Measurements from ENCODE around the gene NR2E1.

The NR2E1 gene

GRCh38 chr6:108168090-108168463 lies 2.3 kb downstream of the NR2E1 start:
- ChIA-PET POLR2A (no interaction called here), CTCF (interaction anchor here (0.7 kb wide), 1 partner anchor 41 kb away, joined by 3 read pairs; no protein-coding TSS in a partner anchor)
- Histone ChIP-seq H3K9me3 (ENCODE audit: control insufficient read depth, insufficient read depth, low read depth, low read length) (no peaks in the 10 kb centered on the region), H3K36me3 (ENCODE audit: control insufficient read depth in 2 of 2, insufficient read depth in 1 of 2, low read length in 2 of 2) (no peaks in the 10 kb centered on the region), H3K4me3 (ENCODE audit: low read depth, low read length) (no peak overlapping the region), H3K4me1 (ENCODE audit: control insufficient read depth, insufficient read depth, low read length) (no peaks in the 10 kb centered on the region), H3K27ac (ENCODE audit: extremely low read depth, low read depth, low read length) (no peak overlapping the region)
- TF ChIP-seq ZNF274 (IDR thresholded peaks at IDR 0.05; ENCODE audit: low read length) (no peak), ZNF274 (tag by site-specific recombination; IDR thresholded peaks at IDR 0.05; ENCODE audit: borderline replicate concordance) (no peak), ZNF580 (tag by site-specific recombination; IDR thresholded peaks at IDR 0.05) (no peak), TSHZ1 (tag by site-specific recombination; IDR thresholded peaks at IDR 0.05; ENCODE audit: borderline replicate concordance) (no peak), ZNF488 (tag by site-specific recombination; IDR thresholded peaks at IDR 0.05) (no peak), ZNF211 (tag by site-specific recombination; IDR thresholded peaks at IDR 0.05; ENCODE audit: low read depth) (no peak), TRIM28 (IDR thresholded peaks at IDR 0.05; ENCODE audit: borderline replicate concordance, low read length) (no peak), GLIS1 (tag by site-specific recombination; IDR thresholded peaks at IDR 0.05) (no peak), ZFP69B (tag by site-specific recombination; IDR thresholded peaks at IDR 0.05) (no peak), ZNF449 (tag by site-specific recombination; IDR thresholded peaks at IDR 0.05) (no peak), ZFP3 (tag by site-specific recombination; IDR thresholded peaks at IDR 0.05; ENCODE audit: low read depth) (no peak), ZNF394 (tag by site-specific recombination; IDR thresholded peaks at IDR 0.05; ENCODE audit: borderline replicate concordance) (no peak), ZNF221 (tag by site-specific recombination; IDR thresholded peaks at IDR 0.05; ENCODE audit: borderline replicate concordance) (no peak), PRDM2 (tag by site-specific recombination; IDR thresholded peaks at IDR 0.05; ENCODE audit: borderline replicate concordance) (no peak), ZNF341 (tag by site-specific recombination; IDR thresholded peaks at IDR 0.05; ENCODE audit: low read depth) (no peak), ZNF747 (tag by site-specific recombination; IDR thresholded peaks at IDR 0.05) (no peak), ZNF473 (tag by site-specific recombination; IDR thresholded peaks at IDR 0.05) (no peak)

All from HEK293 (cell line).